ENCODE results near the gene EPHB1.

DNA sequence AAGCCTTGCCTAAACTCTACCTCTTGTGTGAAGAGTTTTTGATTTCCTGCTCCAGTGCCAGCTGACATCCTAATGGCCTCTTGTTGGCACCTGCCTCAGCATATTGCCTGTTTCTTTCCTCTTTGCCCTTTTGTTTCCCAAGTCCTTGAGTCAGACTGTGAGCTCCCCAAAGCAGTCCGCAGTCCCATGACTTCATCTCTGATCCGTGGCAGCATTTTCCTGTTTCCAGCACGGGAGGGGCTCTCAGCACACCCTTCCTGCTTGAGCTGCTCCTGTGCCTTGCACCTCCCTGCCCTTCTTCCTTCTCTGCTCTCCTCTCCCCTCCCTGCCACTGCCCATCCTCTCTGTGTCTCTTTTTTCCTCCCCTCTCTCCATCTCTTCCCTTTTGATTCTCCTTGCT, 179.6 kb downstream of the EPHB1 start:
- TF ChIP-seq, protein P1, sequence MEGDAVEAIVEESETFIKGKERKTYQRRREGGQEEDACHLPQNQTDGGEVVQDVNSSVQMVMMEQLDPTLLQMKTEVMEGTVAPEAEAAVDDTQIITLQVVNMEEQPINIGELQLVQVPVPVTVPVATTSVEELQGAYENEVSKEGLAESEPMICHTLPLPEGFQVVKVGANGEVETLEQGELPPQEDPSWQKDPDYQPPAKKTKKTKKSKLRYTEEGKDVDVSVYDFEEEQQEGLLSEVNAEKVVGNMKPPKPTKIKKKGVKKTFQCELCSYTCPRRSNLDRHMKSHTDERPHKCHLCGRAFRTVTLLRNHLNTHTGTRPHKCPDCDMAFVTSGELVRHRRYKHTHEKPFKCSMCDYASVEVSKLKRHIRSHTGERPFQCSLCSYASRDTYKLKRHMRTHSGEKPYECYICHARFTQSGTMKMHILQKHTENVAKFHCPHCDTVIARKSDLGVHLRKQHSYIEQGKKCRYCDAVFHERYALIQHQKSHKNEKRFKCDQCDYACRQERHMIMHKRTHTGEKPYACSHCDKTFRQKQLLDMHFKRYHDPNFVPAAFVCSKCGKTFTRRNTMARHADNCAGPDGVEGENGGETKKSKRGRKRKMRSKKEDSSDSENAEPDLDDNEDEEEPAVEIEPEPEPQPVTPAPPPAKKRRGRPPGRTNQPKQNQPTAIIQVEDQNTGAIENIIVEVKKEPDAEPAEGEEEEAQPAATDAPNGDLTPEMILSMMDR (IDR thresholded peaks at IDR 0.05), result no peak
- TF ChIP-seq, protein P2, sequence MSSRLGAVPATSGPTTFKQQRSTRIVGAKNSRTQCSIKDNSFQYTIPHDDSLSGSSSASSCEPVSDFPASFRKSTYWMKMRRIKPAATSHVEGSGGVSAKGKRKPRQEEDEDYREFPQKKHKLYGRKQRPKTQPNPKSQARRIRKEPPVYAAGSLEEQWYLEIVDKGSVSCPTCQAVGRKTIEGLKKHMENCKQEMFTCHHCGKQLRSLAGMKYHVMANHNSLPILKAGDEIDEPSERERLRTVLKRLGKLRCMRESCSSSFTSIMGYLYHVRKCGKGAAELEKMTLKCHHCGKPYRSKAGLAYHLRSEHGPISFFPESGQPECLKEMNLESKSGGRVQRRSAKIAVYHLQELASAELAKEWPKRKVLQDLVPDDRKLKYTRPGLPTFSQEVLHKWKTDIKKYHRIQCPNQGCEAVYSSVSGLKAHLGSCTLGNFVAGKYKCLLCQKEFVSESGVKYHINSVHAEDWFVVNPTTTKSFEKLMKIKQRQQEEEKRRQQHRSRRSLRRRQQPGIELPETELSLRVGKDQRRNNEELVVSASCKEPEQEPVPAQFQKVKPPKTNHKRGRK (CRISPR knock-in tag; IDR thresholded peaks at IDR 0.05; ENCODE audit: borderline replicate concordance), result no peak
- TF ChIP-seq ZNF423 (CRISPR knock-in tag; IDR thresholded peaks at IDR 0.05) (no peak), TCF7 (CRISPR knock-in tag; IDR thresholded peaks at IDR 0.05; ENCODE audit: low read depth) (no peak), TEAD4 (CRISPR knock-in tag; IDR thresholded peaks at IDR 0.05) (no peak), ZNF121 (CRISPR knock-in tag; IDR thresholded peaks at IDR 0.05) (no peak), SMAD3 (CRISPR knock-in tag; IDR thresholded peaks at IDR 0.05; ENCODE audit: borderline replicate concordance) (no peak), ATF1 (CRISPR knock-in tag; IDR thresholded peaks at IDR 0.05) (no peak), ZBTB21 (CRISPR knock-in tag; IDR thresholded peaks at IDR 0.05; ENCODE audit: borderline replicate concordance) (no peak)
- TF ChIP-seq, protein P3, sequence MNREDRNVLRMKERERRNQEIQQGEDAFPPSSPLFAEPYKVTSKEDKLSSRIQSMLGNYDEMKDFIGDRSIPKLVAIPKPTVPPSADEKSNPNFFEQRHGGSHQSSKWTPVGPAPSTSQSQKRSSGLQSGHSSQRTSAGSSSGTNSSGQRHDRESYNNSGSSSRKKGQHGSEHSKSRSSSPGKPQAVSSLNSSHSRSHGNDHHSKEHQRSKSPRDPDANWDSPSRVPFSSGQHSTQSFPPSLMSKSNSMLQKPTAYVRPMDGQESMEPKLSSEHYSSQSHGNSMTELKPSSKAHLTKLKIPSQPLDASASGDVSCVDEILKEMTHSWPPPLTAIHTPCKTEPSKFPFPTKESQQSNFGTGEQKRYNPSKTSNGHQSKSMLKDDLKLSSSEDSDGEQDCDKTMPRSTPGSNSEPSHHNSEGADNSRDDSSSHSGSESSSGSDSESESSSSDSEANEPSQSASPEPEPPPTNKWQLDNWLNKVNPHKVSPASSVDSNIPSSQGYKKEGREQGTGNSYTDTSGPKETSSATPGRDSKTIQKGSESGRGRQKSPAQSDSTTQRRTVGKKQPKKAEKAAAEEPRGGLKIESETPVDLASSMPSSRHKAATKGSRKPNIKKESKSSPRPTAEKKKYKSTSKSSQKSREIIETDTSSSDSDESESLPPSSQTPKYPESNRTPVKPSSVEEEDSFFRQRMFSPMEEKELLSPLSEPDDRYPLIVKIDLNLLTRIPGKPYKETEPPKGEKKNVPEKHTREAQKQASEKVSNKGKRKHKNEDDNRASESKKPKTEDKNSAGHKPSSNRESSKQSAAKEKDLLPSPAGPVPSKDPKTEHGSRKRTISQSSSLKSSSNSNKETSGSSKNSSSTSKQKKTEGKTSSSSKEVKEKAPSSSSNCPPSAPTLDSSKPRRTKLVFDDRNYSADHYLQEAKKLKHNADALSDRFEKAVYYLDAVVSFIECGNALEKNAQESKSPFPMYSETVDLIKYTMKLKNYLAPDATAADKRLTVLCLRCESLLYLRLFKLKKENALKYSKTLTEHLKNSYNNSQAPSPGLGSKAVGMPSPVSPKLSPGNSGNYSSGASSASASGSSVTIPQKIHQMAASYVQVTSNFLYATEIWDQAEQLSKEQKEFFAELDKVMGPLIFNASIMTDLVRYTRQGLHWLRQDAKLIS (CRISPR knock-in tag; IDR thresholded peaks at IDR 0.05; ENCODE audit: borderline replicate concordance), result no peak
- TF ChIP-seq, protein P4, sequence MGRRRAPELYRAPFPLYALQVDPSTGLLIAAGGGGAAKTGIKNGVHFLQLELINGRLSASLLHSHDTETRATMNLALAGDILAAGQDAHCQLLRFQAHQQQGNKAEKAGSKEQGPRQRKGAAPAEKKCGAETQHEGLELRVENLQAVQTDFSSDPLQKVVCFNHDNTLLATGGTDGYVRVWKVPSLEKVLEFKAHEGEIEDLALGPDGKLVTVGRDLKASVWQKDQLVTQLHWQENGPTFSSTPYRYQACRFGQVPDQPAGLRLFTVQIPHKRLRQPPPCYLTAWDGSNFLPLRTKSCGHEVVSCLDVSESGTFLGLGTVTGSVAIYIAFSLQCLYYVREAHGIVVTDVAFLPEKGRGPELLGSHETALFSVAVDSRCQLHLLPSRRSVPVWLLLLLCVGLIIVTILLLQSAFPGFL (CRISPR knock-in tag; IDR thresholded peaks at IDR 0.05; ENCODE audit: borderline replicate concordance), result no peak
- TF ChIP-seq, protein P5, sequence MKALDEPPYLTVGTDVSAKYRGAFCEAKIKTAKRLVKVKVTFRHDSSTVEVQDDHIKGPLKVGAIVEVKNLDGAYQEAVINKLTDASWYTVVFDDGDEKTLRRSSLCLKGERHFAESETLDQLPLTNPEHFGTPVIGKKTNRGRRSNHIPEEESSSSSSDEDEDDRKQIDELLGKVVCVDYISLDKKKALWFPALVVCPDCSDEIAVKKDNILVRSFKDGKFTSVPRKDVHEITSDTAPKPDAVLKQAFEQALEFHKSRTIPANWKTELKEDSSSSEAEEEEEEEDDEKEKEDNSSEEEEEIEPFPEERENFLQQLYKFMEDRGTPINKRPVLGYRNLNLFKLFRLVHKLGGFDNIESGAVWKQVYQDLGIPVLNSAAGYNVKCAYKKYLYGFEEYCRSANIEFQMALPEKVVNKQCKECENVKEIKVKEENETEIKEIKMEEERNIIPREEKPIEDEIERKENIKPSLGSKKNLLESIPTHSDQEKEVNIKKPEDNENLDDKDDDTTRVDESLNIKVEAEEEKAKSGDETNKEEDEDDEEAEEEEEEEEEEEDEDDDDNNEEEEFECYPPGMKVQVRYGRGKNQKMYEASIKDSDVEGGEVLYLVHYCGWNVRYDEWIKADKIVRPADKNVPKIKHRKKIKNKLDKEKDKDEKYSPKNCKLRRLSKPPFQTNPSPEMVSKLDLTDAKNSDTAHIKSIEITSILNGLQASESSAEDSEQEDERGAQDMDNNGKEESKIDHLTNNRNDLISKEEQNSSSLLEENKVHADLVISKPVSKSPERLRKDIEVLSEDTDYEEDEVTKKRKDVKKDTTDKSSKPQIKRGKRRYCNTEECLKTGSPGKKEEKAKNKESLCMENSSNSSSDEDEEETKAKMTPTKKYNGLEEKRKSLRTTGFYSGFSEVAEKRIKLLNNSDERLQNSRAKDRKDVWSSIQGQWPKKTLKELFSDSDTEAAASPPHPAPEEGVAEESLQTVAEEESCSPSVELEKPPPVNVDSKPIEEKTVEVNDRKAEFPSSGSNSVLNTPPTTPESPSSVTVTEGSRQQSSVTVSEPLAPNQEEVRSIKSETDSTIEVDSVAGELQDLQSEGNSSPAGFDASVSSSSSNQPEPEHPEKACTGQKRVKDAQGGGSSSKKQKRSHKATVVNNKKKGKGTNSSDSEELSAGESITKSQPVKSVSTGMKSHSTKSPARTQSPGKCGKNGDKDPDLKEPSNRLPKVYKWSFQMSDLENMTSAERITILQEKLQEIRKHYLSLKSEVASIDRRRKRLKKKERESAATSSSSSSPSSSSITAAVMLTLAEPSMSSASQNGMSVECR (CRISPR knock-in tag; IDR thresholded peaks at IDR 0.05; ENCODE audit: borderline replicate concordance), result no peak
